ENCODE results near the gene GLT6D1. TPM values are rescaled to one million over a fixed set of nuclear protein-coding genes. Genes with fewer than 3 reads are reported as not detected.

Gene GLT6D1
- total RNA-seq, 5 donors from 2014 or later (not counting 1 experiment from before 2014, with no cell fraction given), result not detected

- POLR2A ChIA-PET, result no interaction called here
- CTCF ChIA-PET, result no interaction called here
- H3K36me3 ChIP-seq (ENCODE audit: control insufficient read depth in 2 of 2, extremely low read depth in 1 of 2, insufficient read depth in 1 of 2, low read length in 1 of 2), result no peaks in the 10 kb centered on the region
- Mint-ChIP-seq H3K4me1 (peaks cover 0 to 4% (median 0%) of the 10 kb centered on the region in 3 donors), H3K27me3 (peaks cover 18 to 19% of the 10 kb centered on the region in 2 donors), H3K9me3 (peaks cover 0 to 3% (median 3%) of the 10 kb centered on the region in 3 donors), H3K27ac (no peak overlapping the region), H3K4me3 (no peak overlapping the region), H3K36me3 (no peaks in the 10 kb centered on the region)
- DNase-seq (no peak), ATAC-seq (replicated peaks in 1 of 4) (no peak)
- no peak overlapping the region for H3K4me3 ChIP-seq (ENCODE audit: control insufficient read depth in 1 of 2, extremely low read depth in 1 of 2, low read length in 1 of 2)
- H3K9me3 ChIP-seq, result no peaks in the 10 kb centered on the region
- H3K27me3 ChIP-seq (replicated peaks in 1 of 2; ENCODE audit: control insufficient read depth in 2 of 2, extremely low read depth in 1 of 2, insufficient read depth in 2 of 2, low read length in 1 of 2), result peaks cover 0 to 26% of the 10 kb centered on the region in 2 experiments
- 70% methylated on average over 2 of the region's 5 CpGs for WGBS (ENCODE audit: insufficient coverage)
- H3K27ac ChIP-seq (ENCODE audit: low read length), result no peak overlapping the region
- peaks cover 0 to 7% of the 10 kb centered on the region in 2 experiments for H3K4me1 ChIP-seq (ENCODE audit: control insufficient read depth in 1 of 2, extremely low read depth in 1 of 2, insufficient read depth in 2 of 2, low read length in 2 of 2)
These were observed 39.0 kb downstream of the GLT6D1 start for GRCh38 chr9:135600296-135600817.

DNA sequence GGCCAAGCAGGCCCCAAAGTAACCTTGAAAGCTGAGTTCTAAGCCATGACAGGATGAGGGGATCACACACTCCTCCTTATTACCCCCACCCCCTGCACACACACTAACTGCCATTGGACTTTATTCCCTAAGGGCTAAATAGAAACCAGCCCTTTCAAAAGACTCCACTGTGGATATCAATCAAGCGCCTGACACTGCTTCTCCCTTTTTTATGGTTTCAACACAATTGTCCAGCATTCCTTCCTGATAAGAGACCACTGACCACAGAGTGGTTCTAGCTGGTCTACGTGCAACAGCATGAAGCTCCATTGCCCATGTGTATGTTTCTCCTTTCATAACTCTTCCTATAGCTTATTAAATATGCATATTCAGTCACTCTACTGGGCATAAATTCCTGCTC, 43.1 kb downstream of the GLT6D1 start:
- ChIA-PET POLR2A (no interaction called here), CTCF (no interaction called here)
- 25% methylated on average over 2 of the region's 2 CpGs for WGBS (ENCODE audit: insufficient coverage)
- Mint-ChIP-seq H3K36me3 (no peaks in the 10 kb centered on the region), H3K9me3 (peaks cover 0 to 8% (median 7%) of the 10 kb centered on the region in 3 donors), H3K27ac (no peak overlapping the region), H3K4me3 (no peak overlapping the region), H3K27me3 (peaks cover 22 to 24% of the 10 kb centered on the region in 2 donors), H3K4me1 (no peaks in the 10 kb centered on the region)
- H3K9me3 ChIP-seq, result no peaks in the 10 kb centered on the region
- no peaks in the 10 kb centered on the region for H3K4me1 ChIP-seq (ENCODE audit: control insufficient read depth in 1 of 2, extremely low read depth in 1 of 2, insufficient read depth in 2 of 2, low read length in 2 of 2)
- peaks cover 0 to 18% of the 10 kb centered on the region in 2 experiments for H3K27me3 ChIP-seq (replicated peaks in 1 of 2; ENCODE audit: control insufficient read depth in 2 of 2, extremely low read depth in 1 of 2, insufficient read depth in 2 of 2, low read length in 1 of 2)
- no peak overlapping the region for H3K4me3 ChIP-seq (ENCODE audit: control insufficient read depth in 1 of 2, extremely low read depth in 1 of 2, low read length in 1 of 2)
- ATAC-seq (replicated peaks in 1 of 4), result no peak
- H3K27ac ChIP-seq (ENCODE audit: low read length), result no peak overlapping the region
- DNase-seq, result peak in 1 of 35 experiments; percentile 13
- H3K36me3 ChIP-seq (ENCODE audit: control insufficient read depth in 2 of 2, extremely low read depth in 1 of 2, insufficient read depth in 1 of 2, low read length in 1 of 2), result no peaks in the 10 kb centered on the region

GRCh38 chr9:135592625-135593024, 46.7 kb downstream of the GLT6D1 start:
- no peaks in the 10 kb centered on the region for H3K36me3 Mint-ChIP-seq
- ATAC-seq (replicated peaks in 1 of 4), result no peak
- Histone ChIP-seq H3K27ac (ENCODE audit: low read length) (no peak overlapping the region), H3K9me3 (no peaks in the 10 kb centered on the region), H3K4me1 (ENCODE audit: control insufficient read depth in 1 of 2, extremely low read depth in 1 of 2, insufficient read depth in 2 of 2, low read length in 2 of 2) (no peaks in the 10 kb centered on the region), H3K27me3 (replicated peaks in 1 of 2; ENCODE audit: control insufficient read depth in 2 of 2, extremely low read depth in 1 of 2, insufficient read depth in 2 of 2, low read length in 1 of 2) (peaks cover 0 to 32% of the 10 kb centered on the region in 2 experiments), H3K36me3 (ENCODE audit: control insufficient read depth in 2 of 2, extremely low read depth in 1 of 2, insufficient read depth in 1 of 2, low read length in 1 of 2) (no peaks in the 10 kb centered on the region), H3K4me3 (ENCODE audit: control insufficient read depth in 1 of 2, extremely low read depth in 1 of 2, low read length in 1 of 2) (no peak overlapping the region)
- POLR2A ChIA-PET, result no interaction called here
- no peak overlapping the region for H3K4me3 Mint-ChIP-seq
- CTCF ChIA-PET, result no interaction called here
- peaks cover 22 to 25% of the 10 kb centered on the region in 2 donors for H3K27me3 Mint-ChIP-seq
- WGBS (ENCODE audit: insufficient coverage), result 73% methylated on average over 4 of the region's 13 CpGs
- no peak overlapping the region for H3K27ac Mint-ChIP-seq
- DNase-seq, result peak in 1 of 35 experiments; percentile 3
- H3K4me1 Mint-ChIP-seq, result no peaks in the 10 kb centered on the region
- peaks cover 0 to 8% (median 7%) of the 10 kb centered on the region in 3 donors for H3K9me3 Mint-ChIP-seq

- no peak overlapping the region for H3K4me3 ChIP-seq (ENCODE audit: control insufficient read depth in 1 of 2, extremely low read depth in 1 of 2, low read length in 1 of 2)
- ChIA-PET POLR2A (no interaction called here), CTCF (interaction anchor here in 1 of 2 donors (0.5 kb wide), 1 partner anchor 25 kb away, joined by 3 read pairs; no protein-coding TSS in a partner anchor)
- H3K36me3 ChIP-seq (ENCODE audit: control insufficient read depth in 2 of 2, extremely low read depth in 1 of 2, insufficient read depth in 1 of 2, low read length in 1 of 2), result no peaks in the 10 kb centered on the region
- no peak overlapping the region for H3K4me3 Mint-ChIP-seq
- H3K4me1 ChIP-seq (ENCODE audit: control insufficient read depth in 1 of 2, extremely low read depth in 1 of 2, insufficient read depth in 2 of 2, low read length in 2 of 2), result no peaks in the 10 kb centered on the region
- H3K27ac ChIP-seq (ENCODE audit: low read length), result no peak overlapping the region
- no peaks in the 10 kb centered on the region for H3K9me3 ChIP-seq
- peaks cover 0 to 32% of the 10 kb centered on the region in 2 experiments for H3K27me3 ChIP-seq (replicated peaks in 1 of 2; ENCODE audit: control insufficient read depth in 2 of 2, extremely low read depth in 1 of 2, insufficient read depth in 2 of 2, low read length in 1 of 2)
- peaks cover 0 to 8% (median 7%) of the 10 kb centered on the region in 3 donors for H3K9me3 Mint-ChIP-seq
- no peaks in the 10 kb centered on the region for H3K36me3 Mint-ChIP-seq
- H3K27me3 Mint-ChIP-seq, result peaks cover 22 to 25% of the 10 kb centered on the region in 2 donors
- H3K27ac Mint-ChIP-seq, result no peak overlapping the region
- DNase-seq (peak in 1 of 35 experiments; percentile 7), ATAC-seq (replicated peaks in 1 of 4) (no peak)
- WGBS (ENCODE audit: insufficient coverage), result 53% methylated on average over 2 of the region's 5 CpGs
- no peaks in the 10 kb centered on the region for H3K4me1 Mint-ChIP-seq
These were observed 47.1 kb downstream of the GLT6D1 start for GRCh38 chr9:135592331-135592590.

GRCh38 chr9:135591506-135592330, 47.6 kb downstream of the GLT6D1 start:
- peaks cover 20 to 24% of the 10 kb centered on the region in 2 donors for H3K27me3 Mint-ChIP-seq
- no peaks in the 10 kb centered on the region for H3K36me3 ChIP-seq (ENCODE audit: control insufficient read depth in 2 of 2, extremely low read depth in 1 of 2, insufficient read depth in 1 of 2, low read length in 1 of 2)
- no peak overlapping the region for H3K27ac Mint-ChIP-seq
- ChIA-PET CTCF (interaction anchor here in 1 of 2 donors (0.5 kb wide), 1 partner anchor 25 kb away, joined by 3 read pairs; no protein-coding TSS in a partner anchor), POLR2A (no interaction called here)
- H3K4me1 ChIP-seq (ENCODE audit: control insufficient read depth in 1 of 2, extremely low read depth in 1 of 2, insufficient read depth in 2 of 2, low read length in 2 of 2), result no peaks in the 10 kb centered on the region
- H3K4me3 ChIP-seq (ENCODE audit: control insufficient read depth in 1 of 2, extremely low read depth in 1 of 2, low read length in 1 of 2), result no peak overlapping the region
- WGBS (ENCODE audit: insufficient coverage), result 69% methylated on average over 18 of the region's 22 CpGs
- ATAC-seq (replicated peaks in 1 of 4) (no peak), DNase-seq (no peak)
- H3K4me1 Mint-ChIP-seq, result no peaks in the 10 kb centered on the region
- H3K4me3 Mint-ChIP-seq, result no peak overlapping the region
- H3K9me3 Mint-ChIP-seq, result peaks cover 0 to 8% (median 7%) of the 10 kb centered on the region in 3 donors
- H3K27ac ChIP-seq (ENCODE audit: low read length), result no peak overlapping the region
- H3K36me3 Mint-ChIP-seq, result no peaks in the 10 kb centered on the region
- H3K9me3 ChIP-seq, result no peaks in the 10 kb centered on the region
- peaks cover 0 to 32% of the 10 kb centered on the region in 2 experiments for H3K27me3 ChIP-seq (replicated peaks in 1 of 2; ENCODE audit: control insufficient read depth in 2 of 2, extremely low read depth in 1 of 2, insufficient read depth in 2 of 2, low read length in 1 of 2)

DNA sequence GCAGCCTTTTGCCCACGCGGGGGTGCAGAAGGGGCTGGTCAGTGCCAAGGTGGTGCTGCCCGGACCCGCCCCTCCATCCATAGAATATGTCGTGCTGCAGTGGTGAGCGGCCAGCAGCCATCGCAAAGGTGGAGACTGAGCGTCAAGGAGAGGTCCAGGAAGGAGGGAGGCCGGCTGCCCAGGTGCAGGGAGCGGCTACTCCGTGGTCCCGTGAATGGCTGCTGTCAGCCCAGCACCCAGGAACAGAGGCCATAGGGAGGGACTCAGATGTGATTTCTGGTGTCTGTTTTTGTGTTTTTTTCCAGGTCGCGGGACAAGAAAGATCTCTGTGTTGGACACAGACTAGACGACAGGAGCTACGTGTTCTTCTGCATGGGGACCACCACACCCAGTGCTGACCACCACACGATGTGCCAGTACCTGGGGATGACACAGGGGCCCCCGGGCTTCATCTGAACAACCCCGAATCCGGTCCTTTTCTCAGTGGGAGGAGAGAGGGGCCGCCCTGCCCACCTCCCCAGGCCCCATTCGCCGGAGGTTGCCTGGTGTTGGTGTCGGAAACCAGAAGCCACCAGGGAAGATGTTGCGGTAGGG, 48.8 kb downstream of the GLT6D1 start:
- H3K4me3 ChIP-seq (ENCODE audit: control insufficient read depth in 1 of 2, extremely low read depth in 1 of 2, low read length in 1 of 2), result no peak overlapping the region
- Mint-ChIP-seq H3K27me3 (peaks cover 19 to 26% of the 10 kb centered on the region in 2 donors), H3K4me1 (no peaks in the 10 kb centered on the region), H3K36me3 (no peaks in the 10 kb centered on the region), H3K9me3 (peaks cover 0 to 8% (median 4%) of the 10 kb centered on the region in 3 donors), H3K27ac (no peak overlapping the region), H3K4me3 (no peak overlapping the region)
- 75% methylated on average over 21 of the region's 25 CpGs for WGBS (ENCODE audit: insufficient coverage)
- H3K27ac ChIP-seq (ENCODE audit: low read length), result no peak overlapping the region
- POLR2A ChIA-PET, result no interaction called here
- no peak for ATAC-seq (replicated peaks in 1 of 4)
- H3K27me3 ChIP-seq (replicated peaks in 1 of 2; ENCODE audit: control insufficient read depth in 2 of 2, extremely low read depth in 1 of 2, insufficient read depth in 2 of 2, low read length in 1 of 2), result peaks cover 0 to 37% of the 10 kb centered on the region in 2 experiments
- H3K4me1 ChIP-seq (ENCODE audit: control insufficient read depth in 1 of 2, extremely low read depth in 1 of 2, insufficient read depth in 2 of 2, low read length in 2 of 2), result no peaks in the 10 kb centered on the region
- DNase-seq, result no peak
- H3K36me3 ChIP-seq (ENCODE audit: control insufficient read depth in 2 of 2, extremely low read depth in 1 of 2, insufficient read depth in 1 of 2, low read length in 1 of 2), result no peaks in the 10 kb centered on the region
- no peaks in the 10 kb centered on the region for H3K9me3 ChIP-seq
- CTCF ChIA-PET, result no interaction called here
